Endodermal cell (in vitro differentiated cells): Measurements from ENCODE around the gene CDHR3. TPM values are rescaled to one million over a fixed set of nuclear protein-coding genes. Genes with fewer than 3 reads are reported as not detected.

Source experiments
- DNase-seq: peaks from one replicate; pipeline ENCODE4 v3.0.0-alpha.2; 2017
- H3K27ac ChIP-seq: 2 replicates; pipeline ENCODE4 v1.5.1; 2013; ENCODE audit warnings: mild to moderate bottlenecking, low read depth, low read length, moderate library complexity
- H3K27me3 ChIP-seq: 2 replicates; pipeline ENCODE4 v1.6.1; 2013; ENCODE audit warnings: mild to moderate bottlenecking, low read length, moderate library complexity; ENCODE audit not compliant: insufficient read depth, control insufficient read depth, poor library complexity, severe bottlenecking
- H3K36me3 ChIP-seq: 2 replicates; pipeline ENCODE4 v1.7.0; 2013; ENCODE audit warnings: mild to moderate bottlenecking, low read length, moderate library complexity; ENCODE audit not compliant: control insufficient read depth, insufficient read depth
- H3K4me1 ChIP-seq: one replicate; pipeline ENCODE4 v1.7.0; 2013; ENCODE audit warnings: low read length; ENCODE audit not compliant: control insufficient read depth, insufficient read depth
- H3K4me3 ChIP-seq: 2 replicates; pipeline ENCODE4 v1.5.1; 2013; ENCODE audit warnings: mild to moderate bottlenecking, low read length, moderate library complexity
- H3K9ac ChIP-seq: 2 replicates; pipeline ENCODE4 v1.6.1; 2013; ENCODE audit warnings: mild to moderate bottlenecking, low read length, moderate library complexity; ENCODE audit not compliant: poor library complexity, severe bottlenecking; ENCODE audit errors: extremely low read depth
- H3K9me3 ChIP-seq: 2 replicates; pipeline ENCODE4 v1.6.1; 2013; ENCODE audit warnings: mild to moderate bottlenecking, low read length, moderate library complexity; ENCODE audit not compliant: control insufficient read depth
- H3K27ac Mint-ChIP-seq: 2 replicates; pipeline ENCODE4 v1.8.0; 2020; ENCODE audit warnings: mixed read lengths
- H3K27me3 Mint-ChIP-seq: 2 replicates; pipeline ENCODE4 v1.8.0; 2021; ENCODE audit warnings: mild to moderate bottlenecking, mixed read lengths; ENCODE audit not compliant: insufficient read depth
- H3K36me3 Mint-ChIP-seq: 2 replicates; pipeline ENCODE4 v1.8.0; 2020; ENCODE audit warnings: low read depth, mixed read lengths
- H3K4me1 Mint-ChIP-seq: 2 replicates; pipeline ENCODE4 v1.8.0; 2020; ENCODE audit warnings: mixed read lengths
- H3K4me3 Mint-ChIP-seq: 2 replicates; pipeline ENCODE4 v1.8.0; 2020; ENCODE audit warnings: mild to moderate bottlenecking, moderate library complexity, mixed read lengths
- H3K9me3 Mint-ChIP-seq: 2 replicates; pipeline ENCODE4 v1.8.0; 2020; ENCODE audit warnings: mild to moderate bottlenecking, mixed read lengths
- WGBS, 2 experiments: methylation state at CpG; one replicate each; pipeline versions ENCODE4 v1.1.5 to v1.1.7; 2013; ENCODE audit warnings: missing lambda C conversion rate in 2 of 2, mixed read lengths in 1 of 2; ENCODE audit not compliant: insufficient coverage in 1 of 2, insufficient read length in 1 of 2; 5-methylcytosine and 5-hydroxymethylcytosine counted together
- total RNA-seq, 2 donors: library from RNA; stranded (reverse); fragmentation: NEBNext Ultra II Directional in 1 of 2; extraction: Animal tissue kit (Norgen Biotek cat#: 25700) in 1 of 2; gene quantifications; 2 replicates in 1 of 2; 3 replicates in 1 of 2; pipeline ENCODE4 v1.2.1, GENCODE V29; 2021
- TF ChIP-seq, protein P1 (sequence below): fragments of 200-600 bp; sonication (generic); conservative IDR thresholded peaks from 2 replicates; pipeline ENCODE4 v1.5.0; 2021; ENCODE audit warnings: antibody characterized with exemption, mild to moderate bottlenecking

The CDHR3 gene
- total RNA-seq, 2 donors from 2014 or later: 7.5 to 16.1 TPM

- 50 to 58% methylated on average over 2 to 3 of the region's 4 CpGs for WGBS, 2 experiments
- H3K4me1 ChIP-seq: peaks cover 3% of the 10 kb centered on the region
- no peak overlapping the region for H3K27ac ChIP-seq
- H3K9me3 ChIP-seq: no peaks in the 10 kb centered on the region
- Mint-ChIP-seq H3K9me3 (no peaks in the 10 kb centered on the region), H3K27me3 (no peaks in the 10 kb centered on the region), H3K4me1 (peaks cover 30% of the 10 kb centered on the region), H3K36me3 (no peaks in the 10 kb centered on the region), H3K27ac (no peak overlapping the region), H3K4me3 (no peak overlapping the region)
- no peak overlapping the region for H3K4me3 ChIP-seq
- DNase-seq: no peak
- H3K9ac ChIP-seq: no peak overlapping the region
- H3K36me3 ChIP-seq: no peaks in the 10 kb centered on the region
- H3K27me3 ChIP-seq: no peaks in the 10 kb centered on the region
- TF ChIP-seq, protein P1, sequence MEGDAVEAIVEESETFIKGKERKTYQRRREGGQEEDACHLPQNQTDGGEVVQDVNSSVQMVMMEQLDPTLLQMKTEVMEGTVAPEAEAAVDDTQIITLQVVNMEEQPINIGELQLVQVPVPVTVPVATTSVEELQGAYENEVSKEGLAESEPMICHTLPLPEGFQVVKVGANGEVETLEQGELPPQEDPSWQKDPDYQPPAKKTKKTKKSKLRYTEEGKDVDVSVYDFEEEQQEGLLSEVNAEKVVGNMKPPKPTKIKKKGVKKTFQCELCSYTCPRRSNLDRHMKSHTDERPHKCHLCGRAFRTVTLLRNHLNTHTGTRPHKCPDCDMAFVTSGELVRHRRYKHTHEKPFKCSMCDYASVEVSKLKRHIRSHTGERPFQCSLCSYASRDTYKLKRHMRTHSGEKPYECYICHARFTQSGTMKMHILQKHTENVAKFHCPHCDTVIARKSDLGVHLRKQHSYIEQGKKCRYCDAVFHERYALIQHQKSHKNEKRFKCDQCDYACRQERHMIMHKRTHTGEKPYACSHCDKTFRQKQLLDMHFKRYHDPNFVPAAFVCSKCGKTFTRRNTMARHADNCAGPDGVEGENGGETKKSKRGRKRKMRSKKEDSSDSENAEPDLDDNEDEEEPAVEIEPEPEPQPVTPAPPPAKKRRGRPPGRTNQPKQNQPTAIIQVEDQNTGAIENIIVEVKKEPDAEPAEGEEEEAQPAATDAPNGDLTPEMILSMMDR: no peak
These were observed 22.2 kb downstream of the CDHR3 start for GRCh38 chr7:105985229-105985628.

GRCh38 chr7:105985672-105986215 lies 22.7 kb downstream of the CDHR3 start:
- no peaks in the 10 kb centered on the region for H3K27me3 Mint-ChIP-seq
- 74 to 100% methylated on average over 2 of the region's 2 CpGs for WGBS, 2 experiments
- no peaks in the 10 kb centered on the region for H3K9me3 ChIP-seq
- H3K4me1 Mint-ChIP-seq: peaks cover 34% of the 10 kb centered on the region
- H3K4me1 ChIP-seq: peaks cover 9% of the 10 kb centered on the region
- no peaks in the 10 kb centered on the region for H3K36me3 ChIP-seq
- no peak for DNase-seq
- TF ChIP-seq, protein P1: no peak
- no peak overlapping the region for H3K4me3 ChIP-seq
- H3K27me3 ChIP-seq: no peaks in the 10 kb centered on the region
- no peak overlapping the region for H3K9ac ChIP-seq
- no peaks in the 10 kb centered on the region for H3K36me3 Mint-ChIP-seq
- H3K4me3 Mint-ChIP-seq: no peak overlapping the region
- H3K27ac Mint-ChIP-seq: no peak overlapping the region
- H3K9me3 Mint-ChIP-seq: no peaks in the 10 kb centered on the region
- H3K27ac ChIP-seq: no peak overlapping the region

- Histone ChIP-seq H3K27me3 (no peaks in the 10 kb centered on the region), H3K36me3 (no peaks in the 10 kb centered on the region), H3K9ac (no peak overlapping the region), H3K4me3 (no peak overlapping the region), H3K27ac (no peak overlapping the region), H3K9me3 (no peaks in the 10 kb centered on the region), H3K4me1 (peaks cover 9% of the 10 kb centered on the region)
- no peak for DNase-seq
- Mint-ChIP-seq H3K9me3 (no peaks in the 10 kb centered on the region), H3K36me3 (no peaks in the 10 kb centered on the region), H3K27me3 (no peaks in the 10 kb centered on the region), H3K27ac (no peak overlapping the region), H3K4me1 (peaks cover 36% of the 10 kb centered on the region), H3K4me3 (no peak overlapping the region)
- TF ChIP-seq, protein P1: no peak
- 90 to 93% methylated on average over 2 of the region's 2 CpGs for WGBS, 2 experiments
These were observed 24.0 kb downstream of the CDHR3 start for GRCh38 chr7:105987046-105987445.
